ENCODE measurements around the gene RFXANK. TPM values are rescaled to one million over a fixed set of nuclear protein-coding genes. Genes with fewer than 3 reads are reported as not detected.

The RFXANK gene
- total RNA-seq, 2 experiments from 2014 or later: 82.5 to 104 TPM

DNA sequence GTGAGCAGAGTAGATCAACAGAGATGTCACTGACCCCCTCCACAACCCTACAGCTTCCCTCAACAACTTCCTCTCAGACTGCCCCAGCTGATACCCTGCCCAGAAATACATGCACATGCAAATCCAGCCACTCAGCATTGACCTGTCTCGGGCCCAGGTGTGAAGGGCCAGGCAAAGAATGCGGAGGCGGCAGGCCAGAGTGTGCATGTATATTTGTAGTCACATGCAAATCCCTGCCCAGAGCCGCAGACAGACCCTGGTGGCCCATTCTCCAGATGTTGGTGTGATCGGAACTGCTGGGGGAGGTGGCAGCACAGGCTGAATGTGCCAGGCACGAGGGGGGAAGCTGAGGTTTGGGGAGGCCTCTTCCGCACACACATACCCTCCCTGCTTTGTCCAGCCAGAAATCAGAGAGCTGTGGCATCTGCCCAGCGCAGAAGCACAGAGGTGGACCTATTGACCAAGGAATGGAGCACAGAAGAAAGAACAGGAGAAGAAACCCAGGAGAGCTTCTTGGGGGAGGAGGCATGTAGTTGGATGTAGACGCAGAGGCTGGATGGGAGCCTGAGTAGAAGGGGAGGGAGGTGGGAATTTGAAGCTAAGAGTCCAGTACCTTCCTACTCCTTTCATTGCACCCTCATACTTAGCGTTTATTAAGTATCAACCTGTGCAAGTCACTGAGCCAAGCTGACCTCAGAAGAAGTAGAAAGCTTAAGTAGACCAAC is 36.4 kb upstream of the RFXANK start:
- H3K27ac Mint-ChIP-seq: no peak overlapping the region
- no peaks in the 10 kb centered on the region for H3K9me3 Mint-ChIP-seq
- no peak overlapping the region for H3K4me3 Mint-ChIP-seq
- no peaks in the 10 kb centered on the region for H3K27me3 Mint-ChIP-seq
- POLR2A ChIA-PET: interaction anchor here (0.6 kb wide), 1 partner anchor 138 kb away, joined by 4 read pairs; no protein-coding TSS in a partner anchor
- CTCF ChIA-PET: interaction anchor here (1.4 to 3.0 kb wide), 3 partner anchors 9 to 34 kb away, joined by 3 to 12 read pairs (median 11); no protein-coding TSS in a partner anchor
- no peak for DNase-seq
- no peaks in the 10 kb centered on the region for H3K4me1 Mint-ChIP-seq
- H3K36me3 Mint-ChIP-seq (ENCODE audit: low read depth): peaks cover 4% of the 10 kb centered on the region

DNA sequence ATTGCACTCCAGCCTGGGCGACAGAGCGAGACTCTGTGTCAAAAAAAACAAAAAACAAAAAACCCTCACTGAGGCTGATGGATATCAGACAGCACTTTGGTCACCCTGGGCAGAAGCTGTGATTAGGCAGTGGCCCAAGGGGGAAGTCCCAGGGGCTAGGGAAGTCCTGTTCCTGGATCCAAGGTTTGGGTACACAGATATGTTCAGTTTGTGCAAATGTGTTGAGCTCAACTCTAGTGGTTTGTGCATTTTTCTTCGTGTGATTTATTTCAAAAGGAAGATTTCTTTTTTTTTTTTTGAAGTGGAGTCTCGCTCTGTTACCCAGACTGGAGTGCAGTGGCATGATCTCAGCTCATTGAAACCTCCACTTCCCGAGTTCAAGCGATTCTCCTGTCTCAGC is 34.2 kb upstream of the RFXANK start:
- POLR2A ChIA-PET: interaction anchor here (0.6 kb wide), 1 partner anchor 9 kb away, joined by 4 read pairs; no protein-coding TSS in a partner anchor
- CTCF ChIA-PET: interaction anchor here (0.7 to 3.0 kb wide), 5 partner anchors 11 to 500 kb away, joined by 3 to 12 read pairs (median 4); no protein-coding TSS in a partner anchor

GRCh38 chr19:19159534-19159933 is 32.5 kb upstream of the RFXANK start:
- ChIA-PET POLR2A (interaction anchor here (0.6 kb wide), 1 partner anchor 91 kb away, joined by 4 read pairs; no protein-coding TSS in a partner anchor), CTCF (interaction anchor here (0.6 to 3.1 kb wide), 5 partner anchors 10 to 217 kb away, joined by 3 to 14 read pairs (median 3); partner anchors contain the start of gene MEF2B)
- Mint-ChIP-seq H3K9me3 (no peaks in the 10 kb centered on the region), H3K36me3 (ENCODE audit: low read depth) (peaks cover 6% of the 10 kb centered on the region), H3K4me1 (peaks cover 2% of the 10 kb centered on the region), H3K27ac (no peak overlapping the region), H3K4me3 (no peak overlapping the region), H3K27me3 (no peaks in the 10 kb centered on the region)
- DNase-seq: no peak

More for the DNA sequence above, 34.2 kb upstream of the RFXANK start:
- no peak overlapping the region for H3K4me3 Mint-ChIP-seq
- no peak for DNase-seq
- H3K27ac Mint-ChIP-seq: no peak overlapping the region
- no peaks in the 10 kb centered on the region for H3K27me3 Mint-ChIP-seq
- peaks cover 6% of the 10 kb centered on the region for H3K36me3 Mint-ChIP-seq (ENCODE audit: low read depth)
- H3K4me1 Mint-ChIP-seq: peaks cover 2% of the 10 kb centered on the region
- H3K9me3 Mint-ChIP-seq: no peaks in the 10 kb centered on the region

DNA sequence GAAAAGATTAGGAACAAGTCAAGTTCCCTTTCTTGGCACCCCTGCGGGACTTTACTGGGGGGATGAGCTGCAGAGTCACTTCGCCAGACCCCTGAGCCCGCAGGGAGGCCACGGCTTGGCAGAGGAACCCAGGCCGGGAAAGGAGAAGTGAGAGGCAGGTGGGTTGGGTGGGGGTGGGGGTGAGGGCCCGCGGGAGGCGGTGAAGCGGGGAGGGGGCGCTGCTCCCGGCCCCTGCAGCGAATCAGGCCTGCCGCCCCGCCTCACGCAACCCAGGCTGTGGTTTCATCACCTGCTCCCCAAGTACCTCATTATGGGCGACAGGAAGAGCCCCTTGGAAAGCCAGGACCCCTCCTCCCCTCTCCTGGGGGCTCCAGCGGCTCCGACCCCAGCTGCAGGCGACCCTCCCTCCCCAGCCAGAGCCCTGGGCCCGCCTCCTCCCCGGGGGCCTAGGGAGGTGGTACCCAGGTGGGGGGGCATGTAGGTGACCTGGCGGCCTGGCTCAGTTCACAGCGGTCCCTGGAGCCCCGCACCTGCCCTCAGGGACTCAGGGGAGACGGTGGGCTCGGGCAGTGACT is 31.5 kb upstream of the RFXANK start:
- Mint-ChIP-seq H3K27me3 (no peaks in the 10 kb centered on the region), H3K9me3 (no peaks in the 10 kb centered on the region), H3K36me3 (ENCODE audit: low read depth) (peaks cover 4% of the 10 kb centered on the region), H3K27ac (no peak overlapping the region), H3K4me3 (no peak overlapping the region), H3K4me1 (peaks cover 2% of the 10 kb centered on the region)
- ChIA-PET POLR2A (no interaction called here), CTCF (interaction anchor here (3.1 kb wide), 1 partner anchor 14 kb away, joined by 14 read pairs; no protein-coding TSS in a partner anchor)
- no peak for DNase-seq

DNA sequence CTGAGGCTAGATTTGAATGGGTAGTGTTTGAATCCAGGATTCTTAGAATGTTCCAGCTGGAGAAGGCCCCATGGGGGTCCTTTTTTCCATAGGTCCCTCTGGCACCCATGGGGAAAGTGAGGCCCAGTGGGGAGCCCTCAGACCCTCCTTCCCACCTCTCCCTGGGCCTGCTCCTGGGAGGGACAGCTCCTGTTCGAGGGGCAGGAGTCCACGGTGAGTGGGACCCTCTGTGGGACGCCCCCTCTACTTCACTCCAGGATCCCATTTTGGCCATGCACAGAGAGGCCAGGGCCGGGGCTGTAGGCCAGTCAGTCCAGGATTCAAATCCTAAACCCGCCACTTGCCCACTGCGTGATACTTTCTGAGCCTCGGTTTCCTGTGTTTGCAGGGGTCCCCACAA is 29.6 kb upstream of the RFXANK start:
- CTCF ChIA-PET: interaction anchor here (0.6 kb wide), 1 partner anchor 785 kb away, joined by 3 read pairs; no protein-coding TSS in a partner anchor
- Mint-ChIP-seq H3K27ac (no peak overlapping the region), H3K4me1 (peaks cover 2% of the 10 kb centered on the region), H3K27me3 (no peaks in the 10 kb centered on the region), H3K36me3 (ENCODE audit: low read depth) (peaks cover 2% of the 10 kb centered on the region), H3K9me3 (no peaks in the 10 kb centered on the region), H3K4me3 (no peak overlapping the region)
- no peak for DNase-seq
- POLR2A ChIA-PET: no interaction called here

- POLR2A ChIA-PET: no interaction called here
- Mint-ChIP-seq H3K9me3 (no peaks in the 10 kb centered on the region), H3K4me1 (peaks cover 11% of the 10 kb centered on the region), H3K4me3 (no peak overlapping the region), H3K36me3 (ENCODE audit: low read depth) (peaks cover 4% of the 10 kb centered on the region), H3K27me3 (no peaks in the 10 kb centered on the region), H3K27ac (no peak overlapping the region)
- CTCF ChIA-PET: no interaction called here
- DNase-seq: no peak
These were observed 26.7 kb upstream of the RFXANK start for GRCh38 chr19:19165396-19165795.

DNA sequence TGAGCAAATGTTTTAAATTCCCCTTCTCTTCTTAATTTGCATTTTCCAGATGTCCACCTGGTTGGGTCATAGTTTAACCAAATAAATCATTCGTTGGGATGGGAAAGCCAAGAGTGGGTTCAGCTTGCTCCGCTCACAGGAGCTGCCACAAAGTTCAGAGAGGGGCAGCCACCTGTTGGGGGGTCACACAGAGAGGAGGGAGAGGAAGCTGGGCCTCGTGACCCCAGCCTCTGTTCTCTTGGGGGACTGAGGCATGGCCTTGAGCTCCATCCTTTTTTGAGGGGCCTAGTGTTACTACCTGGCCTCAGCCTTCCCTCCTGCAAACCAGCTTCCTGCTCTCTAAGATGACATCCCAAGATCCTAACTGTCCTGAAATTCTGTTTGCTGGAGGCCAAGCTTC is 24.4 kb upstream of the RFXANK start:
- Mint-ChIP-seq H3K27me3 (no peaks in the 10 kb centered on the region), H3K9me3 (no peaks in the 10 kb centered on the region), H3K36me3 (ENCODE audit: low read depth) (peaks cover 2% of the 10 kb centered on the region), H3K4me3 (no peak overlapping the region), H3K4me1 (peaks cover 14% of the 10 kb centered on the region), H3K27ac (no peak overlapping the region)
- ChIA-PET POLR2A (no interaction called here), CTCF (no interaction called here)
- no peak for DNase-seq

- Mint-ChIP-seq H3K4me1 (peaks cover 15% of the 10 kb centered on the region), H3K36me3 (ENCODE audit: low read depth) (peaks cover 2% of the 10 kb centered on the region), H3K9me3 (no peaks in the 10 kb centered on the region), H3K4me3 (no peak overlapping the region), H3K27me3 (no peaks in the 10 kb centered on the region), H3K27ac (no peak overlapping the region)
- ChIA-PET CTCF (interaction anchor here (0.6 kb wide), 2 partner anchors 8 to 10 kb away, joined by 3 read pairs; no protein-coding TSS in a partner anchor), POLR2A (no interaction called here)
- DNase-seq: no peak
These were observed 22.6 kb upstream of the RFXANK start for GRCh38 chr19:19169236-19170052.

GRCh38 chr19:19170053-19170872 is 21.8 kb upstream of the RFXANK start, which contains the start of gene MEF2B:
Gene MEF2B (minus strand): TSS chr19:19170263. CDS start chr19:19150735, 19,528 bp downstream.
- no peak within 1 kb of the TSS for H3K4me3 Mint-ChIP-seq
- CTCF ChIA-PET: interaction anchor here (0.6 kb wide), 1 partner anchor 11 kb away, joined by 3 read pairs; no protein-coding TSS in a partner anchor
- POLR2A ChIA-PET: no interaction called here
- H3K4me1 Mint-ChIP-seq: peaks cover 15% of the 10 kb centered on the region
- H3K27me3 Mint-ChIP-seq: no peaks in the 10 kb centered on the region
- no peaks in the 10 kb centered on the region for H3K9me3 Mint-ChIP-seq
- DNase-seq: peak; percentile 86
- H3K27ac Mint-ChIP-seq: no peak within 1 kb of the TSS
- peaks cover 2% of the 10 kb centered on the region for H3K36me3 Mint-ChIP-seq (ENCODE audit: low read depth)

DNA sequence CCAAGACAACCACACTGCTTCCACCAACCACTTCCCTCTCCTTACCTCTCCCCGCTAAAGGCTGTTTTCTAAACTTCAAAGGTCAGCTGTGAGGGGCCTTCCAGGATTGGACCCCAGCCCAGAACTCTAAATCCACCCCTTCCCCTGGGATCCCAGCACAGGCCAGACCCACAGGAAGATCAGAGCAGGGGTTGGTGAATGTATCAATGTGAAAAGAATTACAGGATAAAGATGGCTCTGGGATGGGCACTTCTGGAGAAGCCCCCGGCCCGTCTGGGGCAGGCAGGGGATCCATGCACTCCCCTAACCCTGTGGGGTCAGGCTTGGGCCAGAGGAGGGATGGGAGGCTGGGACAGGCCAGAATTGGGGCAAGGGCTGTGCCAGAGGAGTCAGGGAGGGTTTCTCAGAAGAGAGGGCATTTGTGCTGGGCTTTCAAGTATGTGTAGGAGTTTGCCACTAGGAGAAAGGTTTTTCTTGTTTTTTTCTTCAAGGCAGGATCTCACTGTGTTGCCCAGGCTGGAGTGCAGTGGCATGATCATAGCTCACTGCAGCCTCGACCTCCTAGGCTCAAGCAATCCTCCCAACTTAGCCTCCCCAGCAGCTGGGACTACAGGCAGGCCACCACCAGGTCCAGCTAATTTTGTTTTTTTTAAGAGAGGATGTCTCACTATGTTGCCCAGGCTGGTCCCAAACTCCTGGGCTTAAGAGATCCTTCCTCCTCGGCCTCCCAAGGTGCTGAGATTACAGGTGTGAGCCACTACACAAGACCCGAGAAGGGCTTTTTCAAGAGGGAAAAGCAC is 21.0 kb upstream of the RFXANK start:
- ChIA-PET POLR2A (no interaction called here), CTCF (no interaction called here)
- DNase-seq: no peak
- Mint-ChIP-seq H3K4me3 (no peak overlapping the region), H3K27me3 (no peaks in the 10 kb centered on the region), H3K36me3 (ENCODE audit: low read depth) (peaks cover 2% of the 10 kb centered on the region), H3K27ac (no peak overlapping the region), H3K4me1 (peaks cover 15% of the 10 kb centered on the region), H3K9me3 (no peaks in the 10 kb centered on the region)

- H3K36me3 Mint-ChIP-seq (ENCODE audit: low read depth): peaks cover 2% of the 10 kb centered on the region
- ChIA-PET POLR2A (no interaction called here), CTCF (no interaction called here)
- peaks cover 15% of the 10 kb centered on the region for H3K4me1 Mint-ChIP-seq
- no peak for DNase-seq
- H3K4me3 Mint-ChIP-seq: no peak overlapping the region
- no peaks in the 10 kb centered on the region for H3K9me3 Mint-ChIP-seq
- no peaks in the 10 kb centered on the region for H3K27me3 Mint-ChIP-seq
- H3K27ac Mint-ChIP-seq: no peak overlapping the region
These were observed 20.1 kb upstream of the RFXANK start for GRCh38 chr19:19171821-19172532.
